IgD-negative memory B cell (primary cell): ENCODE results near the gene ZNF883. TPM values are rescaled to one million over a fixed set of nuclear protein-coding genes. Genes with fewer than 3 reads are reported as not detected.

Experiments used
- polyA plus RNA-seq: library from polyadenylated mRNA; unstranded; fragments of 300-500 nt; fragmentation: Illumina TruSeq; gene quantifications from one replicate; pipeline ENCODE4 v1.2.3, GENCODE V29; 2021

ZNF883 gene
- polyA plus RNA-seq, 1 donor from 2014 or later, result 1.2 TPM

Other genes starting within 250 kb of the ZNF883 start
- not detected for gene SLC46A2, start 121.3 kb downstream of the ZNF883 start, polyA plus RNA-seq
- 2.5 TPM for gene ZFP37, start 44.5 kb upstream of the ZNF883 start, polyA plus RNA-seq
- gene SLC31A2, start 138.8 kb upstream of the ZNF883 start, polyA plus RNA-seq, result 0.85 TPM
- gene FKBP15, start 209.1 kb upstream of the ZNF883 start, polyA plus RNA-seq, result 16.8 TPM
- gene SLC31A1, start 209.4 kb upstream of the ZNF883 start, polyA plus RNA-seq, result 1.9 TPM